ENCODE data around the gene GAS2L3.

DNA sequence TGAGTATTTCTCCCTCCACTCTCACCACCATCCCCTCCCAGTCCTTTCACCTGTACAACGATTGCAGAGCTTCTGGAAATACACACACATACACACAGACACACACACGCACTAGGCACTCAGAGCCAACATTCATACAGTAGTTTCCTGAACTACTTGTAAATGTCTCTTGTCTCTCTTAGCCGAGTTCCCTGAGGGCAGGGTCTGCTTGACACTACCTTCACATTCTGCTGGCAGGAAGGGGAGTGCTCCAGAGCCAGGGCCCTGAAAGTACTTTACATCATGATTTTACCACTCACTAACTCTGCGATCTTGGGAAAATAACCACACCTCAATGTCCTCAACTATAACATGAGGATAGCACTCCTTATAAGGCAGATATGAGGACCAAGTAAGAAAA is 82.7 kb downstream of the GAS2L3 start:
- TF ChIP-seq, protein P1, sequence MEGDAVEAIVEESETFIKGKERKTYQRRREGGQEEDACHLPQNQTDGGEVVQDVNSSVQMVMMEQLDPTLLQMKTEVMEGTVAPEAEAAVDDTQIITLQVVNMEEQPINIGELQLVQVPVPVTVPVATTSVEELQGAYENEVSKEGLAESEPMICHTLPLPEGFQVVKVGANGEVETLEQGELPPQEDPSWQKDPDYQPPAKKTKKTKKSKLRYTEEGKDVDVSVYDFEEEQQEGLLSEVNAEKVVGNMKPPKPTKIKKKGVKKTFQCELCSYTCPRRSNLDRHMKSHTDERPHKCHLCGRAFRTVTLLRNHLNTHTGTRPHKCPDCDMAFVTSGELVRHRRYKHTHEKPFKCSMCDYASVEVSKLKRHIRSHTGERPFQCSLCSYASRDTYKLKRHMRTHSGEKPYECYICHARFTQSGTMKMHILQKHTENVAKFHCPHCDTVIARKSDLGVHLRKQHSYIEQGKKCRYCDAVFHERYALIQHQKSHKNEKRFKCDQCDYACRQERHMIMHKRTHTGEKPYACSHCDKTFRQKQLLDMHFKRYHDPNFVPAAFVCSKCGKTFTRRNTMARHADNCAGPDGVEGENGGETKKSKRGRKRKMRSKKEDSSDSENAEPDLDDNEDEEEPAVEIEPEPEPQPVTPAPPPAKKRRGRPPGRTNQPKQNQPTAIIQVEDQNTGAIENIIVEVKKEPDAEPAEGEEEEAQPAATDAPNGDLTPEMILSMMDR (IDR thresholded peaks at IDR 0.05), result no peak
- TF ChIP-seq POLR2A (IDR thresholded peaks at IDR 0.05), result no peak

Data from lower leg skin (tissue), 3 donors.